GM10847 (cell line): ENCODE measurements around the gene NUMB.

ENCODE experiments used
- POLR2A ChIP-seq: IDR thresholded peaks from 2 replicates; pipeline ENCODE4 v1.6.1; 2011; ENCODE audit not compliant: insufficient read length; ENCODE audit errors: extremely low read depth

Gene NUMB

DNA sequence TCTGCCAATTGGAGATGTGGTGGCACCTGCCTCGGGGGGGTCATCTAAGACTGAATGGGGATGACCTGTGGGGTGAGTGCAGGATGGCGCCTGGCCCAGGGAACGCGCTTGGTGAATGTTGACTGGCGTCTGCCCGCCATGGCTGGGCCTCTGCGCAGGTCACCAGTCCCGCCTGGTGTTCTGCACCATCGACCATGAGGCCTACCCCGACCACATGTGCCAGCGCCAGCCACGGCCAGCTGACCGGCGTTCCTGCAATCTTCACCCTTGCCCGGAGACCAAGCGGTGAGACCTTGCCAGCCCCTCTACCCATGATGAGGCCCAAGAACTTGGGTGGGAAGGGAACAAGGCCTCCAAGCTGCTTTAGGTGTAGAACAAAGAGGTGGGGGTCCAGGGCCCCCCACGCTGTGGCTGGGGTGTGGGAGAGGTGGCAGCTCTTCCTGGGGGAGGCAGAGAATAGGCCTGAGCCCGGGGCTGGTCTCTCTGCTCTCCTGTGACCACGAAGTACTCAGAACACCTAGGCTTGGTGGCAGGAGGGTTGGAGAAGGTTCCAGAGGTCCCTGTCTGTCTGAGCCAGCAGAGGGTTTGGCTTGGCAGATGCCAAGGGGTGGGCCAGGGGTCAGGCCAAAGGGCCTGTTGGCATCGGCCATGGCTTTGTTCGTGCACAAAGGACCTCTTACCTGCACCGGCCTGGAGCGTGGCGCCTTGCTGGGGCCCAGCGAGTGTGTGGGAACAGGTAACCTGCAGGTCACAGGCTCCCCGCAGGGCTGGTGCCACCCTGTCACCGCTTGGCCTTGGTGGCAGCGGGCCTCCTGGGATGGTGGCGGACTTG, 205.6 kb downstream of the NUMB start:
- no peak for TF ChIP-seq POLR2A

DNA sequence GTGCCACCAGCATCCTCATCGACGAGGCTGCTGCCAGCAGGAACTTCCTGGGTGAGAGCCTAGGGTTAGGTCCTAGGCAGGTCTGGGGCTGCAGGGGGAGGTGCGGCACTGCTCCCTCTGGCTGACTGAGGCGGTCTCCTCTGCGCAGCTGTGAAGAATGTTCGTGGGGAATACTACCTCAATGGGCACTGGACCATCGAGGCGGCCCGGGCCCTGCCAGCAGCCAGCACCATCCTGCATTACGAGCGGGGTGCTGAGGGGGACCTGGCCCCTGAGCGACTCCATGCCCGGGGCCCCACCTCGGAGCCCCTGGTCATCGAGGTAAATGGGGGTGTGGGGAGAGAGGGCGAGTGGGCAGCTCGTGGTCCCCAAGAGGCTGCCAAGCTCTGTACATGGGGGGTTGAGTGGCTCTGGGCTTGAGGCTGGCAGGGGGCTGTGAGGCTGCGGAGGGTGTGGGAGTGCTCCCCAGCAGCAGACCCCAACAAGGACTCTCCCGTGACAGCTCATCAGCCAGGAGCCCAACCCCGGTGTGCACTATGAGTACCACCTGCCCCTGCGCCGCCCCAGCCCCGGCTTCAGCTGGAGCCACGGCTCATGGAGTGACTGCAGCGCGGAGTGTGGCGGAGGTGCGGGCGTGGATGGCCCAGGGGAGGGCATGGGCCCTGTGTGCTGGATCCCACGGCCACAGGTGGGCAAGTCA, 206.7 kb downstream of the NUMB start:
- no peak for TF ChIP-seq POLR2A

- TF ChIP-seq POLR2A, result no peak
Measured at GRCh38 chr14:73250781-73251500, 207.4 kb downstream of the NUMB start.

- no peak for TF ChIP-seq POLR2A
Measured at GRCh38 chr14:73250317-73250713, 208.0 kb downstream of the NUMB start.

DNA sequence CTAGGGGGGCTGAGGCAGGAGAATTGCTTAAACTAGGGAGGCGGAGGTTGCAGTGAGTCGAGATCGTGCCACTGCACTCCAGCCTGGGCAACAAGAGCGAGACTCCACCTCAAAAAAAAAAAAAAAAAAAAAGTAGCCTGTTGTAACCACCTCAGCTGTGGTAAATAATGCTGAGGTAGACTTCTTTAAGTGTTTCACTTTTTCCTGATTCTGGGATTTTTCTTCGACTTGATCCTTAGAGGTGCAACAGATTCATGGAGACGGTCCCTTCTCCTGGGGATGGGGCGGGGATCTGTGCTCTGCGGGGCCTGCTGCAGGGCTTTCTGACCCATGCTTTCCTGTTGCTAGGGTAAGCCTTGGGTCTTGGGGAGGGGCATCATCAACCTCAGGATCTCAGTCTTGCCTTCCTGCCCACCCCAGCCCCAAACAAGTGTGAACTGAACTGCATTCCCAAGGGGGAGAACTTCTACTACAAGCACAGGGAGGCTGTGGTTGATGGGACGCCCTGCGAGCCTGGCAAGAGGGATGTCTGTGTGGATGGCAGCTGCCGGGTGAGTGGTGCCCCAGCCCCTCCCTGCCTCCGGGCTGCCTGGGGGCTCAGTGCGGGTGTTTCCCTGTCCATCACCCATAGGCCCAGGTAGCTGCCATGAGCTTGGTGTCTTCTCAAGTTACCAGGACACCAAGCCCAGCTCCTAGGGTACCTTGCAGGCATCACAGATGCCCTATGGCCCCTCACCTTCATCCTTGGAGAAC, 208.6 kb downstream of the NUMB start:
- TF ChIP-seq POLR2A, result no peak

DNA sequence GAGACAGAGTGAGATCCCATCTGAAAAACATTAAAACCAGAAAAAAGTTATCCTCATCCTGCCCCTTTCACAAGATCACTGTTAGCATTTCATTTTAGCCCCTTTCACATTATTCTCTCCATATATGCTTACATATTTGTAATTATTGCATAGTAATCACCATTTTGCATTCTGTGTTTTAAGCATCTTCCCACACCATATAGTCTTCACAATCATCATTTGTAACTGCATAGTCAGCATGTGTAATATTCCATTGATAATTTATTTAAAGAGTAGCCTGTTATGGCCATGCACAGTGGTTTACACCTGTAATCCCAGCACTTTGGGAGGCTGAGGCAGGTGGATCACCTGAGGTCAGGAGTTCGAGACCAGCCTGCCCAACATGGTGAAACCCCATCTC, 209.2 kb downstream of the NUMB start:
- no peak for TF ChIP-seq POLR2A

DNA sequence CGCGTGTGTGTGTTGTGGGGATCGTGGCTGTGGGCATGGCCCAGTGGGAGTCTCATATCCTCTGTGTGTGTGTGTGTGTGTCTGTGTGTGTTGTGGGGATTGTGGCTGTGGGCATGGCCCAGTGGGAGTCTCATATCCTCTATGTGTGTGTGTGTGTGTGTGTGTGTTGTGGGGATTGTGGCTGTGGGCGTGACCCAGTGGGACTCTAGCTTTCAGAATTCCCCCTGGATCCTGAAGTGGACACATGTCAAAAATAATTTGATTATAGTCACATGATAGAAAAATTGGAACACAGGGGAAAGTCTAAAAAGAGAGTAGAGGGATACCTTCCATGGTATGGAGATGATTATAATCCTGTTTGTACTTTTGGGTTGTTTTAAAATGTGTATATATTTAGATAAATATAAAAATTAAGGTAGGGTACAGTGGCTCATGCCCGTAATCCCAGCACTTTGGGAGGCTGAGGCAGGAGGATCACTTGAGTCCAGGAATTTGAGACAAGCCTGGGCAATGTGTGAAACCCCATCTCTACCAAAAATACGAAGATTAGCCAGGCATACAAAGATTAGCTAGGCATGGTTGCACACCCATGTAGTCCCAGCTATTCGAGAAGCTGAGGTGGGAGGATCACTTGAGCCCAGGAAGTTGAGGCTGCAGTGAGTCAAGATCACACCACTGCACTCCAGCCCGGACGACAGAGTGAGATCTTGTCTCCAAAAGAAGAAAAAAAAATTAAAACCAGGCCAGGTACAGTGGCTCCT, 210.1 kb downstream of the NUMB start:
- no peak for TF ChIP-seq POLR2A

DNA sequence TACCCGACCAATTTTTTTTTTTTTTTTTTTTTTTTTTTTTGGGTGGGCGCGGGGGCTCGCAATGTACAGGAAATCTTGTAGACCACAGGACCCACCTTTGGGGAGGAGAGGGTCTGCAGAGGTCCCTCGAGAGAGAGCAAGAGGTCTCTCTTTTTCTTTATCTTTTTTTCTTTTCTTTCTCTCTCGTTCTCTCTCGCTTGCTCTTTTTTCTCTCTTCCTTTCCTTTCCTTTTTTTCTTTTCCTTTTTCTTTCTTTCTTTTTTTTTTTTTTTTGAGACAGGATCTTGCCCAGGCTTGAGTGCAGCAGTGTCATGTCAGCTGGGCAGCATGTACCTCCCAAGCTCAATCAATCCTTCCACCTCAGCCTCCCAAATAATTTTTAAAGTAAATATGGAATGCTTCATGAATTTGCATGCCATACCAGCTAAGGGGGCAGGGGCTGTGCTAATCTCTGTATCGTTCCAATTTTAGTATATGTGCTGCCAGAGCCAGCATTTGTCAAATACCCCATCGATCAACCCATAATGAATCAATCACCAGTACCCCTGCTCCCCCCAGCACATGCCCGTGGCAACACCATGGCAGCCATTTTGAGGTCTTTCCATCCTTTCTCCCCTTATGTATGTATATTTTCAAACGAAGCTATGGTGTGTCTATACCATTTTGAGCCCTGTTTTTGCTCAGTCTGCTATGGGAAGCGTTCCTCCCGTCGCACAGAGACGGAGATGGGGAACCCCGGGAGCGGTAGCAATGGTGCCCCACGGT, 211.8 kb downstream of the NUMB start:
- TF ChIP-seq POLR2A, result no peak

- peak; percentile 33 for TF ChIP-seq POLR2A
Measured at GRCh38 chr14:73245480-73246325, 212.6 kb downstream of the NUMB start.

- TF ChIP-seq POLR2A, result no peak
Measured at GRCh38 chr14:73244541-73245290, 213.6 kb downstream of the NUMB start.

GRCh38 chr14:73243748-73244147, 214.6 kb downstream of the NUMB start:
- TF ChIP-seq POLR2A, result no peak

DNA sequence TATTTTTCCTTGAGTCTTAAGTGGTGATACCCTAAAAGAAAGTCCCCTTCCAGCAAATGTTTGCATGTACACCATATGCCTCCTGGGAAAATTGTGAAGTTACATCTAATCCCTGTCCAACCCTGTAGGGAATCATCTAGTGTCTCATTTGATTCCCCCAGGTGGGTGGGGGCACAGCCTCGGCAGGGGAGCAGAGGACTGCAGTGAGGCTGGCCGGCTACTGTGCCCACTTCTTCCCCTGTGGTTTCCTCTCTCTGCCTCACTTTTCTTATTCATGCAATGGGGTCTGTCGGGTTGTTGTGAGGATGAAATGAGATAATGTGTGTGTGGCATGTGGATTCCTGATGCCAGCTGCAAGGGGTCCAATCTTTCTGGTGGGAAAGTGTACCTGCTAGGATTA, 215.0 kb downstream of the NUMB start:
- TF ChIP-seq POLR2A, result no peak
